IMR-90 (cell line): ENCODE data around the gene PTS. TPM values are rescaled to one million over a fixed set of nuclear protein-coding genes. Genes with fewer than 3 reads are reported as not detected.
A peak's percentile ranks its signal among the peaks of the same experiment; 100 is the strongest.

Experiments used
- ATAC-seq: fragments of 200-7000 bp; cut with Tn5 transposase; 2 replicates; pipeline ENCODE4 v1.9.1; 2020; ENCODE audit warnings: low read depth, mild to moderate bottlenecking, moderate library complexity
- BruUV-seq: library from RNA; stranded (reverse); fragments of 400-500 nt; replicated peaks from 2 replicates; lab custom pipeline; 2021; lab: Mats Ljungman, UMichigan
- CTCF ChIA-PET: fragments of 300-600 bp; formaldehyde crosslinking; extraction: SDS; loops from one replicate; lab custom pipeline; 2021; ENCODE audit warnings: antibody characterized with exemption; lab: Yijun Ruan, JAX
- POLR2A ChIA-PET: fragments of 300-600 bp; sonication (Branson Sonifier 250); formaldehyde crosslinking; loops from one replicate; lab custom pipeline; 2022; ENCODE audit warnings: antibody characterized with exemption; ENCODE audit not compliant: unreplicated experiment; lab: Charles Lee
- DNase-seq: peaks from one replicate; pipeline ENCODE4 v3.0.0; 2013
- H2AFZ ChIP-seq: replicated peaks from 2 replicates; pipeline ENCODE3; 2013; ENCODE audit warnings: low read length, mild to moderate bottlenecking; ENCODE audit not compliant: poor library complexity
- H2AK5ac ChIP-seq: 2 replicates; pipeline ENCODE4 v1.6.1; 2013; ENCODE audit warnings: low read depth, low read length, inconsistent platforms
- H2AK9ac ChIP-seq: replicated peaks from 2 replicates; pipeline ENCODE3; 2013; ENCODE audit warnings: mild to moderate bottlenecking, low read depth, low read length, moderate library complexity; ENCODE audit not compliant: poor library complexity
- H2BK120ac ChIP-seq: 2 replicates; pipeline ENCODE4 v1.6.1; 2013; ENCODE audit warnings: low read depth, low read length, inconsistent platforms
- H2BK15ac ChIP-seq: 3 replicates; pipeline ENCODE4 v1.6.1; 2013; ENCODE audit warnings: low read depth, low read length, inconsistent platforms
- H2BK20ac ChIP-seq: 2 replicates; pipeline ENCODE4 v1.6.1; 2013; ENCODE audit warnings: low read depth, mild to moderate bottlenecking, inconsistent platforms, low read length, moderate library complexity
- H2BK5ac ChIP-seq: 2 replicates; pipeline ENCODE4 v1.6.1; 2013; ENCODE audit warnings: mild to moderate bottlenecking, low read depth, low read length, inconsistent platforms; ENCODE audit not compliant: poor library complexity, severe bottlenecking
- H3K14ac ChIP-seq: replicated peaks from 2 replicates; pipeline ENCODE4 v1.6.1; 2013; ENCODE audit warnings: low read depth, low read length, inconsistent platforms
- H3K18ac ChIP-seq: 2 replicates; pipeline ENCODE4 v1.6.1; 2013; ENCODE audit warnings: low read depth, low read length, control low read depth
- H3K23ac ChIP-seq: 2 replicates; pipeline ENCODE4 v1.6.1; 2013; ENCODE audit warnings: low read depth, low read length, inconsistent platforms
- H3K27ac ChIP-seq: 2 replicates; pipeline ENCODE4 v1.5.1; 2013; ENCODE audit warnings: mild to moderate bottlenecking, control low read depth, low read length; ENCODE audit not compliant: insufficient read depth
- H3K27me3 ChIP-seq: 2 replicates; pipeline ENCODE4 v1.6.1; 2013; ENCODE audit warnings: low read length; ENCODE audit not compliant: control insufficient read depth, insufficient read depth
- H3K36me3 ChIP-seq: 2 replicates; pipeline ENCODE4 v1.6.1; 2013; ENCODE audit warnings: low read length, mixed read lengths; ENCODE audit not compliant: control insufficient read depth, insufficient read depth
- H3K4ac ChIP-seq: 2 replicates; pipeline ENCODE4 v1.6.1; 2013; ENCODE audit warnings: low read depth, low read length, inconsistent platforms
- H3K4me1 ChIP-seq: 2 replicates; pipeline ENCODE4 v1.6.1; 2013; ENCODE audit warnings: low read length, mixed read lengths; ENCODE audit not compliant: control insufficient read depth, insufficient read depth
- H3K4me2 ChIP-seq: 2 replicates; pipeline ENCODE4 v1.6.1; 2013; ENCODE audit warnings: low read depth, mild to moderate bottlenecking, control low read depth, low read length, moderate library complexity
- H3K4me3 ChIP-seq: 2 replicates; pipeline ENCODE4 v1.5.1; 2013; ENCODE audit warnings: low read depth, mild to moderate bottlenecking, control low read depth, low read length, moderate library complexity; ENCODE audit not compliant: insufficient read depth
- H3K56ac ChIP-seq: 2 replicates; pipeline ENCODE4 v1.6.1; 2013; ENCODE audit warnings: low read length, inconsistent platforms; ENCODE audit not compliant: insufficient read depth; ENCODE audit errors: extremely low read depth
- H3K79me1 ChIP-seq, 2 experiments: 2 replicates each; pipeline ENCODE4 v1.6.1; 2013; ENCODE audit warnings: low read length in 2 of 2, inconsistent platforms in 1 of 2, low read depth in 1 of 2
- H3K9ac ChIP-seq: 2 replicates; pipeline ENCODE4 v1.6.1; 2013; ENCODE audit warnings: low read depth, low read length, control low read depth
- H3K9me1 ChIP-seq: 2 replicates; pipeline ENCODE4 v1.6.1; 2013; ENCODE audit warnings: low read length, inconsistent platforms; ENCODE audit not compliant: insufficient read depth
- H3K9me3 ChIP-seq: 2 replicates; pipeline ENCODE4 v1.6.1; 2013; ENCODE audit warnings: low read length; ENCODE audit not compliant: control insufficient read depth, insufficient read depth
- H4K20me1 ChIP-seq: 2 replicates; pipeline ENCODE4 v1.6.1; 2013; ENCODE audit warnings: low read length, inconsistent platforms; ENCODE audit not compliant: insufficient read depth
- H4K5ac ChIP-seq: 2 replicates; pipeline ENCODE4 v1.6.1; 2013; ENCODE audit warnings: mild to moderate bottlenecking, low read depth, low read length, control low read depth
- H4K8ac ChIP-seq, 2 experiments: 2 replicates each; pipeline ENCODE4 v1.6.1; 2013; ENCODE audit warnings: low read depth in 2 of 2, low read length in 2 of 2, control low read depth in 1 of 2, inconsistent platforms in 1 of 2
- H4K91ac ChIP-seq: 2 replicates; pipeline ENCODE4 v1.6.1; 2013; ENCODE audit warnings: low read depth, low read length, inconsistent platforms; ENCODE audit not compliant: insufficient read depth
- CHD1 ChIP-seq: IDR thresholded peaks from 2 replicates; pipeline ENCODE4 v1.6.1; 2012; ENCODE audit warnings: low read depth, low read length, improper control_type of control experiment
- CTCF ChIP-seq: conservative IDR thresholded peaks from 2 replicates; pipeline ENCODE4 v1.5.1; 2012; ENCODE audit warnings: mild to moderate bottlenecking, low read depth, low read length, improper control_type of control experiment
- FOS ChIP-seq: fragments of 150-350 bp; IDR thresholded peaks from 2 replicates; pipeline ENCODE4 v1.6.1; 2016; ENCODE audit warnings: low read depth, low read length
- MAZ ChIP-seq: IDR thresholded peaks from 2 replicates; pipeline ENCODE4 v1.6.1; 2012; ENCODE audit warnings: low read depth, mild to moderate bottlenecking, low read length, improper control_type of control experiment, moderate library complexity, borderline replicate concordance
- NFE2L2 ChIP-seq: fragments of 150-350 bp; IDR thresholded peaks from 2 replicates; pipeline ENCODE4 v1.6.1; 2016; ENCODE audit warnings: low read depth, mild to moderate bottlenecking, low read length
- RCOR1 ChIP-seq: IDR thresholded peaks from 2 replicates; pipeline ENCODE4 v1.6.1; 2012; ENCODE audit warnings: mild to moderate bottlenecking, low read length, improper control_type of control experiment; ENCODE audit not compliant: insufficient replicate concordance
- USF2 ChIP-seq: fragments of 150-350 bp; IDR thresholded peaks from 2 replicates; pipeline ENCODE4 v1.6.1; 2017; ENCODE audit warnings: mild to moderate bottlenecking, antibody characterized with exemption, low read length, low read depth
- WGBS, 2 experiments: methylation state at CpG; one replicate each; pipeline versions ENCODE4 v1.1.5 to v1.1.7; 2013; ENCODE audit warnings: missing lambda C conversion rate in 2 of 2; ENCODE audit not compliant: insufficient read length in 1 of 2; ENCODE audit errors: extremely low coverage in 2 of 2; 5-methylcytosine and 5-hydroxymethylcytosine counted together
- dilution Hi-C: fragments of 300-500 bp; cut with HindIII; formaldehyde crosslinking; loops from one replicate; pipeline ENCODE4 v1.14.3; 2018; ENCODE audit warnings: low sequenced_read_pairs; ENCODE audit not compliant: unreplicated experiment
- in situ Hi-C: fragments of 300-500 bp; cut with MboI; formaldehyde crosslinking; loops from 3 replicates; pipeline ENCODE4 v1.14.3; 2019; ENCODE audit warnings: low sequenced_read_pairs, inconsistent platforms, mixed read lengths
- intact Hi-C: fragments of 100-400 bp; cut with micrococcal nuclease; formaldehyde crosslinking; loops from 2 replicates; pipeline ENCODE4 v1.10.0; 2022
- polyA plus RNA-seq, 3 experiments: library from polyadenylated mRNA; depleted of rRNA; stranded (reverse); fragments of >200 nt; gene quantifications; 2 replicates each; pipeline ENCODE4 v1.2.3, GENCODE V29; 2012; ENCODE audit warnings: low replicate concordance in 1 of 3
- total RNA-seq: library from RNA; depleted of rRNA; stranded (reverse); fragments of >200 nt; gene quantifications from 2 replicates; pipeline ENCODE4 v1.2.3, GENCODE V29; 2012

Gene PTS
- total and polyA plus RNA-seq, 2 of the 4 experiments (the other 2 are of a cell fraction): 21.0 to 51.8 TPM

- no peak for TF ChIP-seq CTCF
Measured at GRCh38 chr11:112227471-112227870, 1.2 kb downstream of the PTS start (continued).

- Histone ChIP-seq H3K4me1 (peaks cover 8% of the 10 kb centered on the region; the same call in 1 of the 2 replicates), H3K4ac (peak overlapping the region; percentile 26; the same call in 1 of the 2 replicates), H2BK5ac (peak overlapping the region; percentile 55), H3K9me1 (no peaks in the 10 kb centered on the region; the same call in 1 of the 2 replicates), H2BK120ac (peak overlapping the region; percentile 36; the same call in 1 of the 2 replicates), H3K36me3 (peaks cover 10% of the 10 kb centered on the region; the same call in 1 of the 2 replicates), H2AK5ac (no peak overlapping the region; the same call in 1 of the 2 replicates), H4K5ac (no peak overlapping the region), H3K27ac (no peak overlapping the region; the same call in 1 of the 2 replicates), H3K56ac (no peak overlapping the region), H4K20me1 (peaks cover 6% of the 10 kb centered on the region; the same call in 1 of the 2 replicates), H2BK20ac (no peak overlapping the region), H3K27me3 (no peaks in the 10 kb centered on the region), H3K14ac (no peak overlapping the region), H2BK15ac (no peak overlapping the region), H3K79me1 (peaks cover 24 to 52% of the 10 kb centered on the region in 2 experiments), H3K9ac (no peak overlapping the region), H4K91ac (no peak overlapping the region), H2AFZ (no peak overlapping the region), H3K9me3 (no peaks in the 10 kb centered on the region), H2AK9ac (no peak overlapping the region), H3K4me3 (no peak overlapping the region), H4K8ac (peak overlapping the region in 1 of 2 experiments; percentile 20; a peak in 1 of 4 replicates), H3K23ac (no peak overlapping the region; the same call in 1 of the 2 replicates), H3K4me2 (peak overlapping the region; percentile 24; the same call in 1 of the 2 replicates), H3K18ac (no peak overlapping the region; the same call in 1 of the 2 replicates)
- ChIA-PET POLR2A (no interaction called here), CTCF (interaction anchor here (2.4 kb wide), 1 partner anchor 52 kb away, joined by 10 read pairs; no protein-coding TSS in a partner anchor)
- dilution Hi-C loops: no loop called here
- 100% methylated on average over 1 of the region's 2 CpGs; no CpG with 5 or more reads in 1 of the 2 experiments for WGBS, 2 experiments
- BruUV-seq: no TSS peak
- in situ Hi-C loops: loop anchor here (10.0 kb wide), 2 partner anchors 136 to 1056 kb away; no protein-coding TSS in a partner anchor
- TF ChIP-seq NFE2L2: no peak
- TF ChIP-seq USF2: no peak
- no peak for TF ChIP-seq CTCF
- TF ChIP-seq MAZ: no peak
- TF ChIP-seq FOS: no peak
- no peak for TF ChIP-seq RCOR1
- TF ChIP-seq CHD1: no peak
- intact Hi-C loops: loop anchor here (10.0 kb wide), 2 partner anchors 326 to 354 kb away; partner anchors contain the start of genes ALG9, CFAP68 and FDXACB1
- DNase-seq (no peak), ATAC-seq (no peak)
Measured at GRCh38 chr11:112228706-112229105, 2.5 kb downstream of the PTS start.
